AG10803 (cell line): ENCODE data around the gene PKMYT1.

Experiments used
- DNase-seq: peaks from one replicate; pipeline ENCODE4 v3.0.0; 2010; ENCODE audit warnings: low read depth
- H3K4me3 ChIP-seq: 2 replicates; pipeline ENCODE4 v1.5.1; 2011; ENCODE audit warnings: mild to moderate bottlenecking, low read length, control low read depth
- CTCF ChIP-seq: conservative IDR thresholded peaks from 2 replicates; pipeline ENCODE4 v1.5.1; 2011; ENCODE audit warnings: mild to moderate bottlenecking, low read length, control low read depth, inconsistent platforms

PKMYT1 gene

GRCh38 chr16:2955438-2955778 is 24.8 kb downstream of the PKMYT1 start:
- no peak overlapping the region for H3K4me3 ChIP-seq
- no peak for DNase-seq
- TF ChIP-seq CTCF = no peak

GRCh38 chr16:2954656-2955381 is 25.4 kb downstream of the PKMYT1 start:
- no peak for DNase-seq
- H3K4me3 ChIP-seq = no peak overlapping the region
- TF ChIP-seq CTCF = no peak

- TF ChIP-seq CTCF = no peak
- DNase-seq = no peak
- no peak overlapping the region for H3K4me3 ChIP-seq
Measured at GRCh38 chr16:2953706-2954627, 26.3 kb downstream of the PKMYT1 start.

- no peak for DNase-seq
- TF ChIP-seq CTCF = no peak
- H3K4me3 ChIP-seq = no peak overlapping the region
Measured at GRCh38 chr16:2952679-2953078, 27.6 kb downstream of the PKMYT1 start.

- TF ChIP-seq CTCF = no peak
- no peak for DNase-seq
- no peak overlapping the region for H3K4me3 ChIP-seq
Measured at GRCh38 chr16:2950773-2951172, 29.5 kb downstream of the PKMYT1 start.

GRCh38 chr16:2950353-2950724 is 29.9 kb downstream of the PKMYT1 start:
- DNase-seq = no peak
- no peak for TF ChIP-seq CTCF

More at GRCh38 chr16:2950353-2950724, 29.9 kb downstream of the PKMYT1 start:
- H3K4me3 ChIP-seq = no peak overlapping the region
